ENCODE results near the gene DACH2.

DNA sequence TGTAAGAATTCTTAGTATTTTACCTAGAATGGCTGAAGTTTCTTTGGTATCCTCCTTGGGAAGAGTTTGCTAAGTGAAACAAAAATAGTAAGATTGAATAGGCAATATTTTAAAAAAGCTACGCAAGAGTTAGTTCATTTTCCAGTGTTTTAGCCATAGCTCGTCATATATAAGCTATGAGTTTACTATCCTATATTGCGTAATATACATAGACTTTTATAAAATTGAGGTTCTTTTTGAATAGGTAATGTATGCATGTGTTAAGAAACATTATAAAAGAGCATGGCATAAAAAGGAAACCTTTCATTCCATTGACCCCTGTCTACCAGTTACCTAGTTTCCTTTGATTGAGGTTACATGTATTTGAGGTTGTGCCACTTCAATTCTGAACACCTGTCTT lies 67.0 kb downstream of the DACH2 start:
- TF ChIP-seq, protein P1, sequence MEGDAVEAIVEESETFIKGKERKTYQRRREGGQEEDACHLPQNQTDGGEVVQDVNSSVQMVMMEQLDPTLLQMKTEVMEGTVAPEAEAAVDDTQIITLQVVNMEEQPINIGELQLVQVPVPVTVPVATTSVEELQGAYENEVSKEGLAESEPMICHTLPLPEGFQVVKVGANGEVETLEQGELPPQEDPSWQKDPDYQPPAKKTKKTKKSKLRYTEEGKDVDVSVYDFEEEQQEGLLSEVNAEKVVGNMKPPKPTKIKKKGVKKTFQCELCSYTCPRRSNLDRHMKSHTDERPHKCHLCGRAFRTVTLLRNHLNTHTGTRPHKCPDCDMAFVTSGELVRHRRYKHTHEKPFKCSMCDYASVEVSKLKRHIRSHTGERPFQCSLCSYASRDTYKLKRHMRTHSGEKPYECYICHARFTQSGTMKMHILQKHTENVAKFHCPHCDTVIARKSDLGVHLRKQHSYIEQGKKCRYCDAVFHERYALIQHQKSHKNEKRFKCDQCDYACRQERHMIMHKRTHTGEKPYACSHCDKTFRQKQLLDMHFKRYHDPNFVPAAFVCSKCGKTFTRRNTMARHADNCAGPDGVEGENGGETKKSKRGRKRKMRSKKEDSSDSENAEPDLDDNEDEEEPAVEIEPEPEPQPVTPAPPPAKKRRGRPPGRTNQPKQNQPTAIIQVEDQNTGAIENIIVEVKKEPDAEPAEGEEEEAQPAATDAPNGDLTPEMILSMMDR (IDR thresholded peaks at IDR 0.05): no peak
- TF ChIP-seq, protein P2, sequence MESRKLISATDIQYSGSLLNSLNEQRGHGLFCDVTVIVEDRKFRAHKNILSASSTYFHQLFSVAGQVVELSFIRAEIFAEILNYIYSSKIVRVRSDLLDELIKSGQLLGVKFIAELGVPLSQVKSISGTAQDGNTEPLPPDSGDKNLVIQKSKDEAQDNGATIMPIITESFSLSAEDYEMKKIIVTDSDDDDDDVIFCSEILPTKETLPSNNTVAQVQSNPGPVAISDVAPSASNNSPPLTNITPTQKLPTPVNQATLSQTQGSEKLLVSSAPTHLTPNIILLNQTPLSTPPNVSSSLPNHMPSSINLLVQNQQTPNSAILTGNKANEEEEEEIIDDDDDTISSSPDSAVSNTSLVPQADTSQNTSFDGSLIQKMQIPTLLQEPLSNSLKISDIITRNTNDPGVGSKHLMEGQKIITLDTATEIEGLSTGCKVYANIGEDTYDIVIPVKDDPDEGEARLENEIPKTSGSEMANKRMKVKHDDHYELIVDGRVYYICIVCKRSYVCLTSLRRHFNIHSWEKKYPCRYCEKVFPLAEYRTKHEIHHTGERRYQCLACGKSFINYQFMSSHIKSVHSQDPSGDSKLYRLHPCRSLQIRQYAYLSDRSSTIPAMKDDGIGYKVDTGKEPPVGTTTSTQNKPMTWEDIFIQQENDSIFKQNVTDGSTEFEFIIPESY (IDR thresholded peaks at IDR 0.05; ENCODE audit: borderline replicate concordance, low read depth): no peak
- TF ChIP-seq EZH2phosphoT487 (IDR thresholded peaks at IDR 0.05; ENCODE audit: borderline replicate concordance, low read depth) (no peak), ELF1 (IDR thresholded peaks at IDR 0.05) (no peak), POLR2AphosphoS5 (IDR thresholded peaks at IDR 0.05; ENCODE audit: low read depth, low read length) (no peak), RAD21 (IDR thresholded peaks at IDR 0.05; ENCODE audit: low read length) (no peak), CHD2 (IDR thresholded peaks at IDR 0.05; ENCODE audit: low read length, partially characterized antibody) (no peak), FOXM1 (IDR thresholded peaks at IDR 0.05; ENCODE audit: low read depth) (no peak), JUND (IDR thresholded peaks at IDR 0.05) (no peak), EP300 (IDR thresholded peaks at IDR 0.05; ENCODE audit: borderline replicate concordance in 1 of 2, low read depth in 1 of 2, low read length in 1 of 2) (no peak), GATA2 (CRISPR knock-in tag; IDR thresholded peaks at IDR 0.05) (no peak), YY1 (IDR thresholded peaks at IDR 0.05; ENCODE audit: low read depth) (no peak)
- TF ChIP-seq, protein P3, sequence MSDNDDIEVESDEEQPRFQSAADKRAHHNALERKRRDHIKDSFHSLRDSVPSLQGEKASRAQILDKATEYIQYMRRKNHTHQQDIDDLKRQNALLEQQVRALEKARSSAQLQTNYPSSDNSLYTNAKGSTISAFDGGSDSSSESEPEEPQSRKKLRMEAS (IDR thresholded peaks at IDR 0.05; ENCODE audit: low read depth): no peak
- TF ChIP-seq, protein P4, sequence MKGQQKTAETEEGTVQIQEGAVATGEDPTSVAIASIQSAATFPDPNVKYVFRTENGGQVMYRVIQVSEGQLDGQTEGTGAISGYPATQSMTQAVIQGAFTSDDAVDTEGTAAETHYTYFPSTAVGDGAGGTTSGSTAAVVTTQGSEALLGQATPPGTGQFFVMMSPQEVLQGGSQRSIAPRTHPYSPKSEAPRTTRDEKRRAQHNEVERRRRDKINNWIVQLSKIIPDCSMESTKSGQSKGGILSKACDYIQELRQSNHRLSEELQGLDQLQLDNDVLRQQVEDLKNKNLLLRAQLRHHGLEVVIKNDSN (IDR thresholded peaks at IDR 0.05; ENCODE audit: borderline replicate concordance, low read depth): no peak
